HepG2 (cell line): Measurements from ENCODE around the gene OVOL2. TPM values are rescaled to one million over a fixed set of nuclear protein-coding genes. Genes with fewer than 3 reads are reported as not detected.

ENCODE experiments used
- ATF1 ChIP-seq: IDR thresholded peaks from 2 replicates; pipeline ENCODE4 v1.6.1; 2016; ENCODE audit warnings: mild to moderate bottlenecking, control low read depth
- CREB1 ChIP-seq, 2 experiments: fragments of 450-650 bp in 1 of 2; IDR thresholded peaks; 2 replicates each; pipeline ENCODE4 v1.6.1; 2016 to 2017; ENCODE audit warnings: control low read depth in 1 of 2, mild to moderate bottlenecking in 1 of 2, missing compliant biosample characterization in 1 of 2, missing genetic modification characterization in 1 of 2
- EHMT2 ChIP-seq: fragments of 200-600 bp; sonication (generic); IDR thresholded peaks from 2 replicates; pipeline ENCODE4 v1.7.0; 2017; ENCODE audit warnings: antibody characterized with exemption, low read depth, low read length, borderline replicate concordance
- FIP1L1 ChIP-seq: fragments of 200-400 bp; formaldehyde crosslinking; IDR thresholded peaks from 2 replicates; pipeline ENCODE4 v1.6.1; 2018; ENCODE audit warnings: low read depth, mild to moderate bottlenecking, low read length, moderate library complexity, borderline replicate concordance; ENCODE audit not compliant: insufficient read depth
- HNRNPUL1 ChIP-seq: fragments of 200-400 bp; formaldehyde crosslinking; IDR thresholded peaks from 2 replicates; pipeline ENCODE4 v1.6.1; 2017; ENCODE audit warnings: low read depth, mild to moderate bottlenecking, low read length, moderate library complexity
- KMT2B ChIP-seq: IDR thresholded peaks from 2 replicates; pipeline ENCODE4 v1.6.1; 2016; ENCODE audit warnings: missing genetic modification reagents, missing compliant biosample characterization
- MTERF4 ChIP-seq: sonication (generic); formaldehyde crosslinking; IDR thresholded peaks from 2 replicates; pipeline ENCODE4 v1.8.0; 2023; ENCODE audit warnings: mild to moderate bottlenecking, missing genetic modification reagents
- SKI ChIP-seq: fragments of 450-650 bp; IDR thresholded peaks from one replicate; pipeline ENCODE4 v1.6.1; 2018; ENCODE audit warnings: mild to moderate bottlenecking; ENCODE audit not compliant: partially characterized antibody
- SNAPC2 ChIP-seq: sonication (generic); formaldehyde crosslinking; IDR thresholded peaks from 2 replicates; pipeline ENCODE4 v1.8.1; 2022; ENCODE audit warnings: mild to moderate bottlenecking, missing genetic modification reagents
- TEAD3 ChIP-seq: optimal IDR thresholded peaks from 2 replicates; pipeline ENCODE3; 2016; ENCODE audit warnings: borderline replicate concordance
- ZNF225 ChIP-seq: sonication (generic); formaldehyde crosslinking; IDR thresholded peaks from 2 replicates; pipeline ENCODE4 v1.4.0; 2020; ENCODE audit warnings: mild to moderate bottlenecking, missing genetic modification reagents
- ZNF264 ChIP-seq: sonication (generic); formaldehyde crosslinking; IDR thresholded peaks from 2 replicates; pipeline ENCODE4 v1.4.0; 2020; ENCODE audit warnings: missing genetic modification reagents
- ZNF607 ChIP-seq: sonication (generic); formaldehyde crosslinking; IDR thresholded peaks from 2 replicates; pipeline ENCODE4 v1.5.1; 2020; ENCODE audit warnings: missing genetic modification reagents, mild to moderate bottlenecking, borderline replicate concordance
- ZNF747 ChIP-seq: sonication (generic); formaldehyde crosslinking; IDR thresholded peaks from 2 replicates; pipeline ENCODE4 v1.8.1; 2023; ENCODE audit warnings: missing genetic modification reagents, mild to moderate bottlenecking, borderline replicate concordance
- ZNF782 ChIP-seq: sonication (generic); formaldehyde crosslinking; IDR thresholded peaks from 2 replicates; pipeline ENCODE4 v1.4.0; 2020; ENCODE audit warnings: missing genetic modification reagents, mild to moderate bottlenecking, borderline replicate concordance
- polyA plus RNA-seq, 8 experiments: library from polyadenylated mRNA; depleted of rRNA in 3 of 8; stranded (reverse) in 7 of 8; unstranded in 1 of 8; fragments of >200 nt; fragmentation: Illumina TruSeq in 4 of 8; extraction: Trizol in 4 of 8; gene quantifications; 2 replicates each; pipeline versions ENCODE4 v1.2.1 to v1.2.3, GENCODE V29; 2011 to 2016; ENCODE audit warnings: low read depth in 4 of 8, missing spikeins in 1 of 8, mixed read lengths in 1 of 8; ENCODE audit not compliant: insufficient read depth in 1 of 8
- total RNA-seq, 5 experiments: library from RNA; depleted of rRNA; stranded (reverse); fragments of >200 nt; fragmentation: Illumina TruSeq; extraction: Trizol; gene quantifications; 2 replicates each; pipeline ENCODE4 v1.2.3, GENCODE V29; 2016; ENCODE audit warnings: low read depth in 1 of 5
- TF ChIP-seq, protein P1 (sequence below): sonication (generic); formaldehyde crosslinking; IDR thresholded peaks from 2 replicates; pipeline ENCODE4 v1.9.0; 2021; ENCODE audit warnings: missing genetic modification reagents, borderline replicate concordance
- TF ChIP-seq, protein P2 (sequence below): sonication (generic); formaldehyde crosslinking; conservative IDR thresholded peaks from 2 replicates; pipeline ENCODE4 v1.4.0; 2020; ENCODE audit warnings: missing genetic modification reagents
- TF ChIP-seq, protein P3 (sequence below): sonication (generic); formaldehyde crosslinking; IDR thresholded peaks from 2 replicates; pipeline ENCODE4 v1.5.0; 2020; ENCODE audit warnings: missing genetic modification reagents
- TF ChIP-seq, protein P4 (sequence below): sonication (generic); formaldehyde crosslinking; IDR thresholded peaks from 2 replicates; pipeline ENCODE4 v1.8.0; 2022; ENCODE audit warnings: mild to moderate bottlenecking, missing genetic modification reagents, borderline replicate concordance

The OVOL2 gene
- total and polyA plus RNA-seq, 2 of the 13 experiments (the other 11 are each of a cell fraction or from before 2014, with no cell fraction given): 0.20 to 0.31 TPM

DNA sequence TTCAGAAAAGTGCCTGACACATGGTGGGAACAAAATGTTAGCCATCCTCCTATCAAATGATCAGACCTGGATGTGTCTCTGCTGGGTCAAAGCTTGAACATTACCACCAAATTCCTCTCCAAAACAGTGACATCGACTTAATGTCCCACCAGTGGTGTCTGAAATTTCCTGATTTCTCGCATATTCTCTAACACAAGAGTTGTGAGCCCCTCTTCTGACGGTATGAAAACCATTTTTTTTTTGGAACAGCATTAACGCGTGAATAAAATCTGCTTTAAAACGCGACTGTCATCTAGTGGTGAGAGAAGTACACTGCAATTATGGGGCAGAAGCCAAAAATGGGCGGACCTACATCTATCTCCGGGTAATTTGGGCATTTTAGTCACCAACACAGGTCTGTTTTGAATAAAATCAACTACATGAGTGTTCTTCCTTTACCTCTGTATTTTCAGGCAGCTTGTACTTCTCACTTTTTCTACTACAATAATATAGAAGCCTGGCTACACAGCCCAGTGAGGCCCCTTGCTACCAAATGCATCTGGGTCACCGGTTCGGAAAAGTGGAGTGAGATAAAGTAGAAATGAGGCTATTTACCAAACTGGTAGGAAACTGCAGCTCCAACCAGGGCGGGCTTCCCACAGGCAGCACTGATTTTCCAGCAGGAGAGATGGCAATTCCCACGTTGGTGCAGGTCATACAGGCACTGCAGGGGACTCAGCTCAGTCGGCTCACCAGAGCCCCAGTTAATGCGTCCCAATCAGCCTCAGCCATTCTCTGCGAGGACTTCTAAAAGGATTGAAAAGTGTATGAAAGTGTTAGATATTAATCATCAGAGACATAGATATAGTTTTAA lies 61.5 kb downstream of the OVOL2 start (continued):
- TF ChIP-seq, protein P1, sequence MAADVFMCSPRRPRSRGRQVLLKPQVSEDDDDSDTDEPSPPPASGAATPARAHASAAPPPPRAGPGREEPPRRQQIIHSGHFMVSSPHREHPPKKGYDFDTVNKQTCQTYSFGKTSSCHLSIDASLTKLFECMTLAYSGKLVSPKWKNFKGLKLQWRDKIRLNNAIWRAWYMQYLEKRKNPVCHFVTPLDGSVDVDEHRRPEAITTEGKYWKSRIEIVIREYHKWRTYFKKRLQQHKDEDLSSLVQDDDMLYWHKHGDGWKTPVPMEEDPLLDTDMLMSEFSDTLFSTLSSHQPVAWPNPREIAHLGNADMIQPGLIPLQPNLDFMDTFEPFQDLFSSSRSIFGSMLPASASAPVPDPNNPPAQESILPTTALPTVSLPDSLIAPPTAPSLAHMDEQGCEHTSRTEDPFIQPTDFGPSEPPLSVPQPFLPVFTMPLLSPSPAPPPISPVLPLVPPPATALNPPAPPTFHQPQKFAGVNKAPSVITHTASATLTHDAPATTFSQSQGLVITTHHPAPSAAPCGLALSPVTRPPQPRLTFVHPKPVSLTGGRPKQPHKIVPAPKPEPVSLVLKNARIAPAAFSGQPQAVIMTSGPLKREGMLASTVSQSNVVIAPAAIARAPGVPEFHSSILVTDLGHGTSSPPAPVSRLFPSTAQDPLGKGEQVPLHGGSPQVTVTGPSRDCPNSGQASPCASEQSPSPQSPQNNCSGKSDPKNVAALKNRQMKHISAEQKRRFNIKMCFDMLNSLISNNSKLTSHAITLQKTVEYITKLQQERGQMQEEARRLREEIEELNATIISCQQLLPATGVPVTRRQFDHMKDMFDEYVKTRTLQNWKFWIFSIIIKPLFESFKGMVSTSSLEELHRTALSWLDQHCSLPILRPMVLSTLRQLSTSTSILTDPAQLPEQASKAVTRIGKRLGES: no peak
- TF ChIP-seq EHMT2 (no peak), SNAPC2 (CRISPR knock-in tag) (no peak), KMT2B (0 out of 2 replicates have a peak, but pooled peaks have one; percentile 47), ZNF225 (CRISPR knock-in tag) (no peak), FIP1L1 (no peak), ZNF607 (CRISPR knock-in tag) (no peak), MTERF4 (CRISPR knock-in tag) (no peak), ZNF782 (CRISPR knock-in tag) (no peak), ATF1 (CRISPR knock-in tag) (peak; percentile 39; the same call in 1 of the 2 replicates), SKI (no peak), ZNF747 (CRISPR knock-in tag) (no peak), HNRNPUL1 (no peak), CREB1 (IDR thresholded peaks at IDR 0.05) (no peak), CREB1 (CRISPR knock-in tag; IDR thresholded peaks at IDR 0.05) (no peak), ZNF264 (no peak), TEAD3 (peak; percentile 53)
- TF ChIP-seq, protein P2, sequence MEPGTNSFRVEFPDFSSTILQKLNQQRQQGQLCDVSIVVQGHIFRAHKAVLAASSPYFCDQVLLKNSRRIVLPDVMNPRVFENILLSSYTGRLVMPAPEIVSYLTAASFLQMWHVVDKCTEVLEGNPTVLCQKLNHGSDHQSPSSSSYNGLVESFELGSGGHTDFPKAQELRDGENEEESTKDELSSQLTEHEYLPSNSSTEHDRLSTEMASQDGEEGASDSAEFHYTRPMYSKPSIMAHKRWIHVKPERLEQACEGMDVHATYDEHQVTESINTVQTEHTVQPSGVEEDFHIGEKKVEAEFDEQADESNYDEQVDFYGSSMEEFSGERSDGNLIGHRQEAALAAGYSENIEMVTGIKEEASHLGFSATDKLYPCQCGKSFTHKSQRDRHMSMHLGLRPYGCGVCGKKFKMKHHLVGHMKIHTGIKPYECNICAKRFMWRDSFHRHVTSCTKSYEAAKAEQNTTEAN (CRISPR knock-in tag): no peak
- TF ChIP-seq, protein P3, sequence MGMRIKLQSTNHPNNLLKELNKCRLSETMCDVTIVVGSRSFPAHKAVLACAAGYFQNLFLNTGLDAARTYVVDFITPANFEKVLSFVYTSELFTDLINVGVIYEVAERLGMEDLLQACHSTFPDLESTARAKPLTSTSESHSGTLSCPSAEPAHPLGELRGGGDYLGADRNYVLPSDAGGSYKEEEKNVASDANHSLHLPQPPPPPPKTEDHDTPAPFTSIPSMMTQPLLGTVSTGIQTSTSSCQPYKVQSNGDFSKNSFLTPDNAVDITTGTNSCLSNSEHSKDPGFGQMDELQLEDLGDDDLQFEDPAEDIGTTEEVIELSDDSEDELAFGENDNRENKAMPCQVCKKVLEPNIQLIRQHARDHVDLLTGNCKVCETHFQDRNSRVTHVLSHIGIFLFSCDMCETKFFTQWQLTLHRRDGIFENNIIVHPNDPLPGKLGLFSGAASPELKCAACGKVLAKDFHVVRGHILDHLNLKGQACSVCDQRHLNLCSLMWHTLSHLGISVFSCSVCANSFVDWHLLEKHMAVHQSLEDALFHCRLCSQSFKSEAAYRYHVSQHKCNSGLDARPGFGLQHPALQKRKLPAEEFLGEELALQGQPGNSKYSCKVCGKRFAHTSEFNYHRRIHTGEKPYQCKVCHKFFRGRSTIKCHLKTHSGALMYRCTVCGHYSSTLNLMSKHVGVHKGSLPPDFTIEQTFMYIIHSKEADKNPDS (CRISPR knock-in tag): no peak
- TF ChIP-seq, protein P4, sequence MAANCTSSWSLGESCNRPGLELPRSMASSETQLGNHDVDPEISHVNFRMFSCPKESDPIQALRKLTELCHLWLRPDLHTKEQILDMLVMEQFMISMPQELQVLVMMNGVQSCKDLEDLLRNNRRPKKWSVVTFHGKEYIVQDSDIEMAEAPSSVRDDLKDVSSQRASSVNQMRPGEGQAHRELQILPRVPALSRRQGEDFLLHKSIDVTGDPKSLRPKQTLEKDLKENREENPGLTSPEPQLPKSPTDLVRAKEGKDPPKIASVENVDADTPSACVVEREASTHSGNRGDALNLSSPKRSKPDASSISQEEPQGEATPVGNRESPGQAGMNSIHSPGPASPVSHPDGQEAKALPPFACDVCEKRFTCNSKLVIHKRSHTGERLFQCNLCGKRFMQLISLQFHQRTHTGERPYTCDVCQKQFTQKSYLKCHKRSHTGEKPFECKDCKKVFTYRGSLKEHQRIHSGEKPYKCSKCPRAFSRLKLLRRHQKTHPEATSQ (CRISPR knock-in tag): no peak
